Uterus (tissue), 2 donors: ENCODE data around the gene CSF1R.

Experiments
- POLR2A ChIP-seq, 2 donors: fragments of 450-650 bp; IDR thresholded peaks; one replicate each; pipeline ENCODE4 v1.6.1; 2016; ENCODE audit warnings: antibody characterized with exemption in 2 of 2, mild to moderate bottlenecking in 1 of 2, moderate library complexity in 1 of 2
- TF ChIP-seq, protein P1 (sequence below), 4 experiments: fragments of 200-600 bp in 2 of 4; fragments of 450-650 bp in 2 of 4; sonication (generic) in 2 of 4; IDR thresholded peaks; one replicate each; pipeline ENCODE4 v1.5.1; 2016 to 2019; ENCODE audit warnings: antibody characterized with exemption in 4 of 4, mild to moderate bottlenecking in 2 of 4, moderate library complexity in 1 of 4

DNA sequence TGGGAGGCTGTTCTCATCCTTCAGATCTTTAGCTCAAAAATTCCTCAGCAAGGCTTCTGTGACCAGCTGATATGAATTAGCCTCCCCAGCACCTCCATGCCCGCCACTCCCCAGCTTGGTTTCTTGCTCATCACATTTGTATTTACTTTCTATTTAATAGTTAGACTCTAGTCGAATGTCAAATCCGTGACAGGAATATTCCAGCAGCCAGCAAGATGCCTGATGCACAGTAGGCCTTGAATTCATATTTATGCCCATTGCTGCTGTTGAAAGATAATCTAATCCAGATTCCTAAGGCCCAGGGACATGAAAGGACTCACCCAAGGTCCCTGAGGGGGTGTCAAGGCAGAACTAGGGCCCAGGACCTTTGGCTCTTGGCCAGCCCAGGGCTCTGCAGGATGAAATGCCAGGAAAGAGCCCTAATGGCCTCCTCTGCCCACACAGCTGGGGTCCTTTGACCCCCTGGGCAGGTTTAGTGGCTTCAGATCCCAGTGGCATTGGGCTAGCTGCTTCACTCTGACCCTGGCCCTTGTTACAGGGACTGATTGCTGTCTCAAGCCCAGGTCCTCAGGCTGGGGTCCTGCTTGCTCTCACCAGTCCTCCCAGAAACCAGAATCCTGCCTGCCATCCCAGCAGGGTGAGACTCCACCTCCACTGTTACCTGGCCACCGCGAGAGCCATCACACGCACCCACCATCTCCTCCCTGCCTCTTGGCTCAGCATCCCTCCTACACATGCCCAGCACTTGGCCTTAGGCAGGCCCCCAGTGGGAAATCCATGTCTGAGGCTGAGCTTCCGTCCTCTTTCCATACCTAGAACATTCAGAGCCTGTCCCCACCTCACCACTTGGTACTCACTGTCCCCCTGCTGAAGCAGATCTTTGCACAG lies 7.3 kb downstream of the CSF1R start:
- TF ChIP-seq POLR2A (IDR thresholded peaks at IDR 0.05): no peak
- TF ChIP-seq, protein P1, sequence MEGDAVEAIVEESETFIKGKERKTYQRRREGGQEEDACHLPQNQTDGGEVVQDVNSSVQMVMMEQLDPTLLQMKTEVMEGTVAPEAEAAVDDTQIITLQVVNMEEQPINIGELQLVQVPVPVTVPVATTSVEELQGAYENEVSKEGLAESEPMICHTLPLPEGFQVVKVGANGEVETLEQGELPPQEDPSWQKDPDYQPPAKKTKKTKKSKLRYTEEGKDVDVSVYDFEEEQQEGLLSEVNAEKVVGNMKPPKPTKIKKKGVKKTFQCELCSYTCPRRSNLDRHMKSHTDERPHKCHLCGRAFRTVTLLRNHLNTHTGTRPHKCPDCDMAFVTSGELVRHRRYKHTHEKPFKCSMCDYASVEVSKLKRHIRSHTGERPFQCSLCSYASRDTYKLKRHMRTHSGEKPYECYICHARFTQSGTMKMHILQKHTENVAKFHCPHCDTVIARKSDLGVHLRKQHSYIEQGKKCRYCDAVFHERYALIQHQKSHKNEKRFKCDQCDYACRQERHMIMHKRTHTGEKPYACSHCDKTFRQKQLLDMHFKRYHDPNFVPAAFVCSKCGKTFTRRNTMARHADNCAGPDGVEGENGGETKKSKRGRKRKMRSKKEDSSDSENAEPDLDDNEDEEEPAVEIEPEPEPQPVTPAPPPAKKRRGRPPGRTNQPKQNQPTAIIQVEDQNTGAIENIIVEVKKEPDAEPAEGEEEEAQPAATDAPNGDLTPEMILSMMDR (IDR thresholded peaks at IDR 0.05): no peak
